Measurements from ENCODE around the gene PLEKHM3. TPM values are rescaled to one million over a fixed set of nuclear protein-coding genes. Genes with fewer than 3 reads are reported as not detected.

Gene PLEKHM3
- total RNA-seq, 1 donor from 2014 or later = 5.7 TPM

DNA sequence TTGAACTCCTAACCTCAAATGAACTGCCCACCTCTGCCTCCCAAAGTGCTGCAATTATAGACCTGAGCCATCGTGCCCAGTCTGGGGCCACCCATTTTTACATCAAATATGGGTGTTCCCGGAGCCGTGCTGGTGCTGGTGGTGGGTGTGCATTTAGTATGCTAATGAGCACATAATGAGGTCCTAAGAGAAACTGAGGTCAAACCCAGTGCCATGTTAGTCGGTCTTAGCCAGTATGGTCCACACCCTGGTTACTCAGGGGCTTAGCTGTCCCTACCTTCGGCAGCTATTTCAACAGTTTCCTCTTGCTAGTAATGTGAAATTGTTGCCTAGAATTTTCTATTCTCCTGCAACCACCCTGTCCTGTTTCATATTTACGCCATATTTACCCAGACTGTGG, 217.2 kb downstream of the PLEKHM3 start:
- intact Hi-C loops (cut with micrococcal nuclease) = no loop called here

DNA sequence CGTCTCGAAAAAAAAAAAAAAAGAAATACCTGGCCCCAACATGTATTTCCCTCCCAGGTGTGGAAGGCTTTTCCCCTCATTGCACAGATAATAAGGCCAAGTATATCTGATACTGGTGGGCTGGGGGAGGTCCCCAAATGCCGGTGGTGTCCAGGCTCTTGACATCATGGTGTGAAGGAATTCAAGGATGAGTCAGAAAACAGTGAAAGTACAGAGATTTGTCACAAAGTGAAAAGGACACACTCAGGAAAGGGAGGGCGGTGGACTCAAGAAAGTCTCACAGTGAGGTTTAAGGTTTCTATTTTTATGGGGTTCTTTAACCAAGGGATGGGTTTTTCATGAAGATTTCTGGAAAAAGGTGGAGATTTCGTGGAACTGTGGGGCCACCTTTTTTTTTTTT, 217.8 kb downstream of the PLEKHM3 start:
- intact Hi-C loops (cut with micrococcal nuclease) = no loop called here

DNA sequence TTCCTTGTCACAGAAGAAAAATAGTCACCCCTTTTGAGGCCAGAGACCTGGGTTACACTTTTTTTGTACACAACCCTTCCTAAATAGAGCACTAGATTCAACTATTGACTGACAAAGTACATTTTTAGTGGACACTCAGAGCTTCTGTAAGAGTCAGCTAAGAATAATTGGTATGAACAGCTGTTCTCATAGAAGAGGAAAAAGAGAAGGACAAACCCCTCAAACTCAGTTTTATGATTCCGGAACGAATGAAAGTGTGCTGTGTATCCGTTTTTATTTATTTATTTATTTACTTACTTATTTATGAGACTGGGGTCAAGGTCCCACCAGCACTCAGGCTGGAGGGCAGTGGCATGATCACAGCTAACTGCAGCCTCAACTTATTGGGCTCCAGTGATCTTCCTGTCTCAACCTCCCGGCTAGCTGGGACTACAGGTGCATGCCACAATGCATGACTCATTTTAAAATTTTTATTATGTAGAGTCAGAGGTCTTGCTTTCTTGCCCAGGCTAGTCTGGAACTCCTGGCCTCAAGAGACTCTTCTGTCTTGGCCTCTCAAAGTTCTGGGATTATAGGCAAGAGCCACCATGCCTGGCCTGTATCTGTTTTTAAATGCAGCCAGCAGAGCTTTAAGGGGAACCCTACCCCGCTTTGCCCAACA, 219.6 kb downstream of the PLEKHM3 start:
- intact Hi-C loops (cut with micrococcal nuclease) = no loop called here

DNA sequence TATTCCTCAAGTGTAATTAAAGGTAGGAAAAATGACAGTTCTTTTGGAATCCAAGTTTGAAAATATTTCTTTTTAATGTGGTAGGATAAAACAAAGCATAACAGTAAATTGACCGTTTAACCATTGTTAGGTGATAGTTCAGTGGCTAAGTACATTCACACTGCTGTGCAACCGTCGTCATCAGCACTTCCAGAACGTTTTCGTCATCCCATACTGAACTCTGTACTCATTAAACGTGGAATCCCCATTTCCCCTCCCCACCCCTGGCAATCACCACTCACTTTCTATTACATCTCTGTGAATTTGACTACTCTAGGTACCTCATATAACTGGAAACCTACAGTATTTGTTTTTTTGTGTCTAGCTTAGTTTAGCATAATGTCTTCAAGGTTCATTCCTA, 222.7 kb downstream of the PLEKHM3 start:
- intact Hi-C loops (cut with micrococcal nuclease) = no loop called here

DNA sequence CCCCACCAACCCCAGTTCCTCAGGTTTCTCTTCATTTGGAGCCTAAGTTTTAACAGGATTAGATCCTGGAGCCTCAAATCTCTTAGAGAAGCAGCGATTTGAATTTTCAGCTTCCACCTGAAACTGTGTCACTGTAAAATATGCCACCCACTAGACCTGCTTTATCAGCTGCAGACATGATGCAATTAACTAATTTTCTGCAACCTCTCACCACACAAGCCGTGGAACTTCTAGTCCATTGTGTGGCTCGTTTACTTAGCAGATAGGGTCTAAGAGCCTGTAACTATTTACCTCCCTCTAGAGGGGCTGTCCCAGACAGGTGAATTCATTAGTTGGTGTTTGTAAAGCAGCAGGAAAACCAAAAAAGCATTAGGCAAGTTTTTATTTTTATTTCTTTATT, 224.1 kb downstream of the PLEKHM3 start:
- intact Hi-C loops (cut with micrococcal nuclease) = no loop called here

DNA sequence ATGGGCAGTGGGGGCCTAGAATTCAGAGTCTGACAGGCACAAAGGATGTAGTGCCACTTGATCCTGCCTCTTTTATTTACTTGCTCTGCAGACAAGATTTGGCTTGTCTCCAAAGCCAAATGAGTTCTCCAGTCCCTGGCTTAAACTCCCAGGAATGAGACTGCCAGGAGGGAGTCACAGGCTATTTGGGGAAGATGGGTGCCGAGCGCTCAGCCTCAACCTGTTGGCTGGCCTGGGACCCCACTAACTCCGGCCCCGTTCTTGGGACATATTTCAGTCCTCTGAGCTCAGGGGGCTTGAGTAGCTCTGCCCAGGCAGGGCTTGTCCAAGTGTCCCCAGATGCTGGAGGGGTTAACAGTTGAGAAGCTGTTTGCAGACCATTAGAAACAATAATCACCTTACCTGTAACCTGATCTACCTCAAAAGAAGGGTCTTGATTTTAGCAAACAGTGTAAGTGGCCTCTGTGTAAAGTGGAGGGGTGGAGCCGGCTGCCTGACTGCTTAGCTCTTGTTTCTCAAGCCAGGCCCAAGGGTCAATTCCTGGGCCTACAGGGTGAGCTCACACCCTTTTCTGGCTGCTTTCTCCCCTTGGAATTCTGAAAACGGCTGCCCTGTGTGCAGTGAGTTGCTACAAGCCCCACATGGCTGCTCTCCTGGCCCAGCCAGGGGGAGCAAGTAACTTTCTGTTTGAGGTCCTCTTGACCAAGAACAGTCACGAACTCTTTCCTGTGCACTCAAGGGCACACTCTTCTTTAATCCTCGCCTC, 228.6 kb downstream of the PLEKHM3 start:
- intact Hi-C loops (cut with micrococcal nuclease) = no loop called here

DNA sequence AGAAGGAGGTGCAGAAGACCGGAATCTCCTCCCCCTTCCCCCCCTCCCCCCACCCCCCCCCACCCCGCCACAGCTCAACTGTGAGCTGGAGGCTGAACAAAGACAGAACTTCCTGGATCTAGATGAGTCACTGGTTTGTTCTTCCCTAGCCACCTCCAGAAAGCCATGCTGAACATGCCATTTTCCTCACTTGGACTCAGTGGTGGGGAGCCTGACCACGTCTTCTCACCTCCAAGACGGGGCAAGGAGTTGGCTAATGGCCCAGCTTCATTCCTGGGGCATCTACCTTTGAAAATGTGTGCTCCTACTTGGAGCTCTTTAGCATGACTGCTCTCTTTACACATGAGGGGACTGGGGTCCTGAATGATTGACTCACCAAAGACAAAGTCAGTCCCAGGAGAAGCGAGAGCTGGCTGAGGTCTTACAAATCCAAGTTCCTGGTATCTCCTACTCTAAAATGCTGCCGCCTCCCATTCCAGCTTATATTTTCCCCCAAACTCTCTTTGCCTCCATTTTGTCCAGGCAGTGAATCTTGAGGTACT, 233.0 kb downstream of the PLEKHM3 start:
- intact Hi-C loops (cut with micrococcal nuclease) = no loop called here

DNA sequence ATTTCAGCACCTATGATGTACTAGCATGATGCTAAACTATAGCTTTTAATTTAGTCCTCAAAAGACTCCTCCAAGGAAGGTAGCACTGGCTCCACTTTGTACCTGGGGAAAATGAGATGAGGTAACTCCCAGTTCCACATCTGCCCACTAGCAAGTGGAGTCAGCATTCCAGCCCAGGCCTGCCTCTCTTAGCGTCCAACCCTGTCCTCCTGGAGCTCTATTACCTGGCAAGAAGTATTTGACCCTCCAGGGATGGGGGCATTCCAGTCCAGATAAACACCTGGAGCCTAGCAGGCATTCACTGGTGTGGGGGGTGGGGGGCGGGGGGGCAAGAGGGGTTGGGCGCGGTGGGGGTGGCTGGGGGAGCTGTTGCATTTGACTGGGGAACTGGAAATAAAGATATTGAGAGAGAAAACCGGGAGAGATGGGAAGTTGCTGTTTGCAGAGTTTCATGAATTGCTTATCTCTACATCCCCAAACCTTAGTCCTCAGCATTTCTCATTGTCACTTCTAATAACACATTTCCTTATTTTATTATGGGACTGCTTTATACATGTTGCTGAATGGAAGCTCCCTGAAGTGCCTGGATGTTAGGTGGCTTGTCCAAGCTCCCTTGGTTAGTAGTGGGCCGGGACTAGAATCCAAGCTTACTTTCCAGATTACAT, 233.6 kb downstream of the PLEKHM3 start:
- intact Hi-C loops (cut with micrococcal nuclease) = no loop called here

DNA sequence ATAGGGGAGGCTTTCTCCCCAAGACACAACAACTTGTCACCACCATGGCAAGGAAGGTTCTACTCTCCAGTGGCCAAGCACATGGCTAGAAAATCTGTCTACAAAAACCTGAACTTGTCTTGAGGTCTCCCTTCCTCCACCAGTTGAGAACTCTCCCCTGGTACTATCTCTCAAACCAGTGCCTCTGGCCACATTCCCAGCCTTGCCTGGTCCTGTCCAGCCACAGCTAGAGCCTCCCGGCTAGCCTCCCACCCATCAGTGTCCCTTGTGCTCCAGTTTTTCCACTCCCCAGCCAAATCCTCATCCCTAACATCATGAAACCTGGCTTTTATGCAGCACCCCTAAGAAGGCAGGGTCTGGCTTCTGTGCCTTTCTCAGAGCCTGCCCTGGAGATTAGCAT, 234.4 kb downstream of the PLEKHM3 start:
- intact Hi-C loops (cut with micrococcal nuclease) = no loop called here

DNA sequence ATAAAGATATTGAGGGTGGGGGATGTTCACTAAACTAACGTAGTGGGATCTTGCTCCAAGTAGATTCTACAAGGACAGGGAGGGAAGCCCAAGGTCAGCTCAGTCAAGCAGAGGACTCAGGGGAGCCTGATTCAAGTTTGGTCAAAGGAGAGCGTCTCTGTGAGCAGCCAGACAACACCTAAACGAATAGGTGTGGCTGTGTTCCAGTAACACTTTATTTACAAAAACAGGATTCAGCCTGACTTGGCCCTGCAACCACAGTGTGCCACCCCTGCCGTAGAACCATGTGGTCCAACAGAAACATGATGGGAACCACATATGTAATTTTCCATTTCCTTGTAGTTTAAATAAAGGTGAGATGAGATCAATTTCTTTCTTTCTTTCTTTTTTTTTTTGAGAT, 237.5 kb downstream of the PLEKHM3 start:
- intact Hi-C loops (cut with micrococcal nuclease) = no loop called here

DNA sequence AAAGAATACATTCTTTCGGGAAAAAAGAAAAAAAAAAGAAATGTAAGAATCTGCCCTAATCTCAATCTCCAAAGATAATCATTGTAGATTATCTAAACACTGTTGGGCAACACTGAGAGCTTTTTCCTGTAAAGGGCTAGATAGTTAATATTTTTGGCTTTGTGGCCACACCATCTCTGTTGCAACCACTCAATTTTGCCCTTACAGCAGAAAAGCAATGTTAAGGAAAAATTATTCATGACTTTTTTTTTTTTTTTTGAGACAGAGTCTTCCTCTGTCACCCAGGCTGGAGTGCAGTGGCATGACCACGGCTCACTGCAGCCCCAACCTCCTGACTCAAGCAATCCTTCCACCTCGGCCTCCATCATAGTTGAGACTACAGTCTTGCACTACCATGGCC, 238.3 kb downstream of the PLEKHM3 start:
- intact Hi-C loops (cut with micrococcal nuclease) = no loop called here

DNA sequence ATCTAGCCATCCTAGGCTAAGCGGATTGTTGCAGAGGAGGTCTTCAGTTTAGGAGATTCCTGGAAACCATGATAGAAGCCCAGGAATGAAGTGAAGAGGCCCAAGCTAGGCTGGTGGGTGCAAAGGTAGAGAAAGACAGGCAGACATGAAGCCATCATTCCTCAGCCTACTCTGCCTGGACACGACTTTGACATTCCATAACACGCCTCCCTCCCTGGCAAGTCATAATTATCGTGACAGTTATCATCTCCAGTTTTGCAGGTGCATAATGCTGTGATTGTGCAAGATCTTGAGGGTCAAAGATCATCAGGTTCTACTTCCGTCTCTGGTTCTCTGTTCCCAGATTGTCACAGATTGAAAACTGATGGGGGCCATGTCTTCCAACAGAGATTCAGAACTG, 240.4 kb downstream of the PLEKHM3 start:
- intact Hi-C loops (cut with micrococcal nuclease) = no loop called here

DNA sequence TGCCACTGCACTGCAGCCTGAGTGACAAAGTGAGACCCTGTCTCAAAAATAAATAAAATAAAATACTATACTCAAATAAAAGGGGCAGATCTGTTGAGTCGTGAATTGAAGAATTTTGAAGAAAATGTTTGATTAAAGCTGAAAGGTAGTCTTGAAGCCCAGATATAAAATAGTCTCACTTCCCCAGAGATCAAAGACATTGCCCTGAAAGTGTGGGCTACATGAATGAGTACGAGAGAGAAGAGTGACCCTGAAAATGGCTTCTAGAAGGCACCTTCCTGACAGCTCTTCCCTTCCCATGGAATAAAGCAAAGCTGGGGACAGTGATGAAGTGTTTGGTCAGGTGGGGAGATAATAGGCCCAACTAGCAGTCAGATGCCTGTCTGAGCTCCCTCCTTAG, 241.8 kb downstream of the PLEKHM3 start:
- intact Hi-C loops (cut with micrococcal nuclease) = no loop called here

DNA sequence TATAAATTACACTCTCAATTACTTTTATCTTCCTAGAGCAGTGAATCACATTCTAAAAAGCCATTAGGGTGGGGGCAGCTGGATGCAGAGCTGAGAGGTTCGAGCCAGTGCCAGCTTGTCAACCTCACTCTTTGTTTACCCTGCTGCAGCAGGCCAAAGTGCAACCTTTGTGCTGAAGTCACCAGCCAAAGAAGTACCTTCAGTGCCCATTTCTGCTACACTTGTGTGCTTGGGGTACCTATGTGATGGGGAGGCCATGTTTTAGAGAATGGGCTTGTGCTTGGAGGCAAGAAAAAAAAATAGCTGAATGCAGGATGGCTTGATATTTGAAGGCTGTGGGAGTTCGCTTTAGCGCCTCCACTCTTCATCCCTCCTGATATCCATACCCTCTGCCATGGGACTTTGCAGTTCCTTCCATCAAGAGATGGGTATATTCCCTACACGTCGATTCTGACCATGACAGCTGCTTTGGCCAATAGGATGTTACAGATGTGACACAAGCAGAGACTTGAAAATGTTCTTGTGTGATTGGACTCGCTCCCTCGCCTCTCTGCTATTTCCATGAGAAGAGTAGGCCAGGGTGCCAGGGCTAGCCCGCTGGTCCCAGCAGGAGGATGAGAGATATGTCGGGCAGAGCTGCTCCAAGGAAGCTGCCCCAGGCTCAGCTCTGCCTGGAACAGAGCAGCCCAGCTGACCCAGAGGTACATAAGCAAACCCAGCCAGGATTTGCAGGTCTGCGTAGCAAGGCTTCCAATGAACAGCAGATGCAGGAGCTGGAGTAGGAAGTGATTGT, 242.9 kb downstream of the PLEKHM3 start:
- intact Hi-C loops (cut with micrococcal nuclease) = no loop called here

DNA sequence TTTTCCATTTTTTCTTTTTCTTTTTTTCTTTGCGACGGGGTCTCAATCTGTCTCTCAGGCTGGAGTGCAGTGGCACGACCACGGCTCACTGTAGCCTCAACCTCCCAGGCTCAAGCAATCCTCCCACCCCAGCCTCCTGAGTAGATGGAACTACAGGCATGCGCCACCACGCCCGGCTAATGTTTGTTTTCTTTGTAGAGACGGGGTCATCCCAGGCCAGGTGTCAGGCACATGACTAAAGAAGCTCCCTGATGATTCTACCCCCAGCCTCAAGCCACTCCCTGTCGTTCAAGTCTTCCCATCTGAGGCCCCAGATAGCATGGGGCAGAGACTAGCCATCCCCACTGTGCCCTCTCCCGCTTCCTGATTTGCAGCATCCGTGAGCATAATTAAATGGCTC, 245.8 kb downstream of the PLEKHM3 start:
- intact Hi-C loops (cut with micrococcal nuclease) = no loop called here

DNA sequence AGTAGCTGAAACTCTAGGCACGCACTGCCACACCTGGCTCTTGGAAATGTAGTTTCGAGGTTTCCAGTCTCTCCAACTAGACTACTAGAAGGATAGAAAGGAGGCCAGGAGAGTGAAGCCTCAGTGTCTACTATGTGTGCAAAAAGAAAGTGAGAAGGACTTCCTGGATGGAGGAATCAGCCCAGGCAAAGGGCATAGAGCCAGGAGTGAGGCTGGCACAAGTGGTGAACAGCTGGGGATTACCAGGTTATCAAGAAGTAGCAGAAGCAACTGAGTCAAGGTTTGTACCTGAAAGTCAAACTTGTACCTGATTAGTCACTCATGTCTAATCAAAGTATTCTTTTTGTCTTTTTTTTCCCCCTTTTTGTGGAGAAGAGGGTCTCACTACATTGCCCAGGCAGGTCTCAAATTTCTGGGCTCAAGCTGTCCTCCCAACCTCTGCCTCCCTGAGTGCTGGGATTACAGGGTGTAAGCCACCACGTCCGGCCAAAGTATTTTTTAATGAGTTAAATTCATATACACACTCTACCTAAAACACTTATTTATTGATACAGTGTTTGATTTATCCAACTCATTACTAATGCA, 246.9 kb downstream of the PLEKHM3 start:
- intact Hi-C loops (cut with micrococcal nuclease) = no loop called here

DNA sequence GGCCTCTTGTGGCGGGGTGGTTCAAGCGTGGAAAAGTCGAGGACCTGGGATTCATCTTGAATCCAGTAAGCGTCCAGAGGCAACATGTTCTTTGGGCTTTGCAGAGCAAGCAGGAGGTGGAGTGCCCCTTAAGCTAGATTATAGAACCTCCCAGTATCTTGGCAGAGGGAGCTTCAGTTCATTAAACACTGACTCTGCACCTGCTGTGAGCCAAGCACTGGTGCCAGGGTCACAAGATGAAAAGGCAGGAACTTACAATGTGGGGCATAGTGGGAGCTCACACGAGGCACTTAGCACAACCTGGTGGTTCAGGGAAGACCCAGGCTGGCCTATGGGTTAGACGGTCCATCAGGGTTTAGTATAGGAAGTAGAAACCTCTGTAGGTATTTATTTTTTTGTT, 248.2 kb downstream of the PLEKHM3 start:
- intact Hi-C loops (cut with micrococcal nuclease) = no loop called here

DNA sequence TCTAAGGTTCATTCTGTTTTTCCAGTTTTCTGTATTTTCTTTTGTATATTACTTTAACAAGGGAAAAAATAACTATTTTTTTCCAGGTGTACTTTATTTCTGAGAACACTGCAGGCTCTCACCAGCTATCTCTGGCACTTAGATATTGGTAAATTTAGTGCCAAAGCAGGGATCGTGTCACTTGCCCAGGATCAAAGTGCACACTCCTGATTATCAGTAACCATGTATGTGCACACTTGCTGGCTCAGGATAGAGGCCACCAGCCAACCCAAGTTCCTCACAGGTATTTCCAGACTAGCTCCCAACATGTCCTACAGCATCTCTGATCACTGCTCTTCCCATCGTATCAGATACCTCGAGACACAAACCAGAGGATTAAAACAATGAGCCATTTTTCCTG, 249.9 kb downstream of the PLEKHM3 start:
- intact Hi-C loops (cut with micrococcal nuclease) = no loop called here

DNA sequence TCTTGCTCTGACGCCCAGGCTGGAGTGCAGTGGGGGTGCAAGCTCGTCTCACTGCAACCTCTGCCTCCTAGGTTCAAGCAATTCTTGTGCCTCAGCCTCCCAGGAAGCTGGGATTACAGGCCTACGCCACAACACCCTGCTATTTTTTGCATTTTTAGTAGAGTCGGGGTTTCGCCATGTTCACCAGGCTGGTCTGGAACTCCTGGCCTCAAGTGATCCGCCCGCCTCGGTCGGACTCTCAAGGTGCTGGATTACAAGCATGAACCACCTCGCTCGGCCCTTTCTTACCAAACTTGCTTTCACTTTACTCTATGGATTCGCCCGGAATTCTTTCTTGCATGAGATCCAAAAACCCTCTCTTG, 252.5 kb downstream of the PLEKHM3 start:
- intact Hi-C loops (cut with micrococcal nuclease) = no loop called here

DNA sequence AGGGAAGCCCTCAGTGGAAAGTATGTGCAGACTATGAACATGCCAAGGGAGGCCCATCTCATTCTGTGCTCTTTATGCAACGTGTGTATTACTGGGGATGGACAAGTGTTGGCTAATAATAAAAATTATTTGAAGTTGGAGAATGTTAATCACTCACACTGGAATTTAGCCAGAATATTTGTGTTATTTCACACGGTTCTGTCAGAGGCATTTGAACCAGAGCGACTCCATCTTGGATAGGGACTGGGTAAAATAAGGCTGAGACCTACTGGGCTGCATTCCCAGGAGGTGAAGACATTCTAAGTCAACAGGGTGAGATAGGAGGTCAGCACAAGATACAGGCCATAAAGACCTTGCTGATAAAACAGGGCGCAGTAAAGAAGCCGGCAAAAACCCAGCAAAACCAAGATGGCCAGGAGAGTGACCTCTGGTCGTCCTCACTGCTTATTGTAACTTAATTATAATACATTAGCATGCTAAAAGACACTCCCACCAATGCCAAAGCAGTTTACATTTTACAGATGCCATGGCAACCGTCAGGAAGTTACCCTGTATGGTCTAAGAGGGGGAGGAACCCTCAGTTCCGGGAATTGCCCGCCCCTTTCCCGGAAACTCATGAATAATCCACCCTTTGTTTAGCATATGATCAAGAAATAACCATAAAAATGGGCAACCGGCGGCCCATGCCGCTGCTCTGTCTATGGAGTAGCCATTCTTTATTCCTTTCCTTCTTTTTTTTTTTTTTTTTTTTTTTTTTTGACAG, 253.1 kb downstream of the PLEKHM3 start:
- intact Hi-C loops (cut with micrococcal nuclease) = no loop called here

Data from T-helper 2 cell treated with Interferon-gamma antibody and Interleukin-4, amounts not matched to agents 100 ng/mL and 5 ng/mL, for 36 hours (primary cell).